ENCODE measurements around the gene OTUD3. TPM values are rescaled to one million over a fixed set of nuclear protein-coding genes. Genes with fewer than 3 reads are reported as not detected.

The OTUD3 gene
- total and polyA plus RNA-seq, 2 experiments from 2014 or later: 3.0 to 9.3 TPM

GRCh38 chr1:19888112-19888511 lies 5.9 kb downstream of the OTUD3 start:
- H3K36me3 ChIP-seq (replicated peaks; ENCODE audit: insufficient read depth, low read depth): no peaks in the 10 kb centered on the region
- 92% methylated on average over 1 of the region's 1 CpG for WGBS (ENCODE audit: low lambda C conversion rate, missing lambda C conversion rate)
- H3K27ac ChIP-seq: no peak overlapping the region
- no peak overlapping the region for H3K4me2 ChIP-seq
- DNase-seq (ENCODE audit: low spot score): no peak
- TF ChIP-seq EZH2phosphoT487 (IDR thresholded peaks at IDR 0.05; ENCODE audit: low read depth, severe bottlenecking, unreplicated experiment): no peak
- TF ChIP-seq EZH2 (IDR thresholded peaks at IDR 0.05; ENCODE audit: borderline replicate concordance): no peak
- no peak overlapping the region for H2AFZ ChIP-seq
- peaks cover 97% of the 10 kb centered on the region for H3K79me2 ChIP-seq
- peaks cover 7% of the 10 kb centered on the region for H3K4me1 ChIP-seq (ENCODE audit: insufficient read depth)
- no peaks in the 10 kb centered on the region for H3K9me3 ChIP-seq (ENCODE audit: low read depth)
- H3K9me2 ChIP-seq (replicated peaks; ENCODE audit: insufficient read depth): no peaks in the 10 kb centered on the region
- peaks cover 28% of the 10 kb centered on the region for H4K20me1 ChIP-seq (ENCODE audit: insufficient read depth, poor library complexity, severe bottlenecking)
- H3K27me3 ChIP-seq: no peaks in the 10 kb centered on the region
- H3K4me3 ChIP-seq: no peak overlapping the region

GRCh38 chr1:19889656-19890055 lies 7.5 kb downstream of the OTUD3 start:
- Histone ChIP-seq H3K4me1 (ENCODE audit: insufficient read depth) (no peaks in the 10 kb centered on the region), H3K9me2 (replicated peaks; ENCODE audit: insufficient read depth) (no peaks in the 10 kb centered on the region), H3K4me3 (no peak overlapping the region), H3K9me3 (ENCODE audit: low read depth) (no peaks in the 10 kb centered on the region), H3K79me2 (peaks cover 93% of the 10 kb centered on the region), H3K27ac (no peak overlapping the region), H2AFZ (no peak overlapping the region), H4K20me1 (ENCODE audit: insufficient read depth, poor library complexity, severe bottlenecking) (peaks cover 22% of the 10 kb centered on the region), H3K27me3 (no peaks in the 10 kb centered on the region), H3K4me2 (no peak overlapping the region), H3K36me3 (replicated peaks; ENCODE audit: insufficient read depth, low read depth) (no peaks in the 10 kb centered on the region)
- TF ChIP-seq EZH2phosphoT487 (IDR thresholded peaks at IDR 0.05; ENCODE audit: low read depth, severe bottlenecking, unreplicated experiment) (no peak), EZH2 (IDR thresholded peaks at IDR 0.05; ENCODE audit: borderline replicate concordance) (no peak), CTCF (IDR thresholded peaks at IDR 0.05; ENCODE audit: poor library complexity) (no peak)
- DNase-seq (ENCODE audit: low spot score): no peak

- Histone ChIP-seq H3K4me2 (no peak overlapping the region), H3K79me2 (peaks cover 68% of the 10 kb centered on the region), H3K4me1 (ENCODE audit: insufficient read depth) (no peaks in the 10 kb centered on the region), H3K27me3 (no peaks in the 10 kb centered on the region), H3K36me3 (replicated peaks; ENCODE audit: insufficient read depth, low read depth) (no peaks in the 10 kb centered on the region), H3K9me3 (ENCODE audit: low read depth) (no peaks in the 10 kb centered on the region), H3K27ac (no peak overlapping the region), H2AFZ (no peak overlapping the region), H3K9me2 (replicated peaks; ENCODE audit: insufficient read depth) (no peaks in the 10 kb centered on the region), H4K20me1 (ENCODE audit: insufficient read depth, poor library complexity, severe bottlenecking) (peaks cover 19% of the 10 kb centered on the region), H3K4me3 (no peak overlapping the region)
- DNase-seq (ENCODE audit: low spot score): no peak
- TF ChIP-seq CTCF (IDR thresholded peaks at IDR 0.05; ENCODE audit: poor library complexity): no peak
- TF ChIP-seq EZH2phosphoT487 (IDR thresholded peaks at IDR 0.05; ENCODE audit: low read depth, severe bottlenecking, unreplicated experiment): no peak
- TF ChIP-seq EZH2 (IDR thresholded peaks at IDR 0.05; ENCODE audit: borderline replicate concordance): no peak
- WGBS (ENCODE audit: low lambda C conversion rate, missing lambda C conversion rate): 94% methylated on average over 3 of the region's 3 CpGs
Observed at GRCh38 chr1:19892129-19892528, 9.9 kb downstream of the OTUD3 start.

GRCh38 chr1:19892628-19893168 lies 10.5 kb downstream of the OTUD3 start:
- Histone ChIP-seq H3K4me1 (ENCODE audit: insufficient read depth) (no peaks in the 10 kb centered on the region), H3K79me2 (peaks cover 63% of the 10 kb centered on the region), H3K27me3 (no peaks in the 10 kb centered on the region), H3K9me2 (replicated peaks; ENCODE audit: insufficient read depth) (no peaks in the 10 kb centered on the region), H2AFZ (no peak overlapping the region), H4K20me1 (ENCODE audit: insufficient read depth, poor library complexity, severe bottlenecking) (peaks cover 17% of the 10 kb centered on the region), H3K27ac (no peak overlapping the region), H3K9me3 (ENCODE audit: low read depth) (no peaks in the 10 kb centered on the region), H3K4me3 (no peak overlapping the region), H3K4me2 (no peak overlapping the region), H3K36me3 (replicated peaks; ENCODE audit: insufficient read depth, low read depth) (no peaks in the 10 kb centered on the region)
- DNase-seq (ENCODE audit: low spot score): no peak
- WGBS (ENCODE audit: low lambda C conversion rate, missing lambda C conversion rate): 91% methylated on average over 6 of the region's 6 CpGs
- no peak for TF ChIP-seq EZH2phosphoT487 (IDR thresholded peaks at IDR 0.05; ENCODE audit: low read depth, severe bottlenecking, unreplicated experiment)
- no peak for TF ChIP-seq EZH2 (IDR thresholded peaks at IDR 0.05; ENCODE audit: borderline replicate concordance)
- TF ChIP-seq CTCF (IDR thresholded peaks at IDR 0.05; ENCODE audit: poor library complexity): no peak

All from hepatocyte (in vitro differentiated cells).